ENCODE measurements around the gene WDR70.

Gene WDR70

GRCh38 chr5:37490931-37491330 lies 111.8 kb downstream of the WDR70 start:
- Histone ChIP-seq H2BK120ac (ENCODE audit: low read depth, low read length) (no peak overlapping the region), H3K79me1 (ENCODE audit: low read length) (no peaks in the 10 kb centered on the region), H4K5ac (ENCODE audit: low read length) (no peak overlapping the region), H2BK15ac (replicated peaks; ENCODE audit: low read depth) (no peak overlapping the region), H3K79me2 (ENCODE audit: control insufficient read depth, insufficient read depth, low read length) (no peaks in the 10 kb centered on the region), H3K36me3 (ENCODE audit: control insufficient read depth, insufficient read depth, low read length) (no peaks in the 10 kb centered on the region), H3K23ac (ENCODE audit: low read length) (no peak overlapping the region), H3K4me3 (ENCODE audit: low read length) (no peak overlapping the region), H3K56ac (ENCODE audit: low read length) (no peak overlapping the region), H2BK5ac (ENCODE audit: low read length) (no peak overlapping the region), H3K4me2 (ENCODE audit: low read length) (no peak overlapping the region), H3K27ac (ENCODE audit: low read depth, low read length) (no peak overlapping the region), H2AK5ac (ENCODE audit: low read length) (no peak overlapping the region), H3K4me1 (ENCODE audit: control insufficient read depth, low read depth, low read length) (no peaks in the 10 kb centered on the region), H4K8ac (ENCODE audit: low read depth, low read length) (no peak overlapping the region), H3K4ac (ENCODE audit: low read depth, low read length) (no peak overlapping the region), H3K18ac (ENCODE audit: low read length) (no peak overlapping the region), H3K27me3 (ENCODE audit: insufficient read depth, low read length, poor library complexity) (no peaks in the 10 kb centered on the region), H3K9ac (ENCODE audit: low read length) (no peak overlapping the region)
- no peak for DNase-seq
- no CpG with 5 or more reads among the region's 2 CpGs for WGBS (ENCODE audit: extremely low coverage, insufficient coverage, low lambda C conversion rate)

- DNase-seq, result no peak
- WGBS (ENCODE audit: extremely low coverage, insufficient coverage, low lambda C conversion rate), result no CpG with 5 or more reads among the region's 2 CpGs
- Histone ChIP-seq H4K8ac (ENCODE audit: low read depth, low read length) (no peak overlapping the region), H3K4me2 (ENCODE audit: low read length) (no peak overlapping the region), H3K56ac (ENCODE audit: low read length) (no peak overlapping the region), H2BK5ac (ENCODE audit: low read length) (no peak overlapping the region), H3K4me1 (ENCODE audit: control insufficient read depth, low read depth, low read length) (no peaks in the 10 kb centered on the region), H3K27me3 (ENCODE audit: insufficient read depth, low read length, poor library complexity) (no peaks in the 10 kb centered on the region), H2BK15ac (replicated peaks; ENCODE audit: low read depth) (no peak overlapping the region), H3K4ac (ENCODE audit: low read depth, low read length) (no peak overlapping the region), H3K79me2 (ENCODE audit: control insufficient read depth, insufficient read depth, low read length) (no peaks in the 10 kb centered on the region), H3K27ac (ENCODE audit: low read depth, low read length) (no peak overlapping the region), H3K36me3 (ENCODE audit: control insufficient read depth, insufficient read depth, low read length) (no peaks in the 10 kb centered on the region), H4K5ac (ENCODE audit: low read length) (no peak overlapping the region), H3K18ac (ENCODE audit: low read length) (no peak overlapping the region), H3K79me1 (ENCODE audit: low read length) (no peaks in the 10 kb centered on the region), H3K23ac (ENCODE audit: low read length) (no peak overlapping the region), H2BK120ac (ENCODE audit: low read depth, low read length) (no peak overlapping the region), H3K4me3 (ENCODE audit: low read length) (no peak overlapping the region), H3K9ac (ENCODE audit: low read length) (no peak overlapping the region), H2AK5ac (ENCODE audit: low read length) (no peak overlapping the region)
Observed at GRCh38 chr5:37492778-37493555, 113.8 kb downstream of the WDR70 start.

GRCh38 chr5:37494756-37495155 lies 115.6 kb downstream of the WDR70 start:
- no peak overlapping the region for H3K56ac ChIP-seq (ENCODE audit: low read length)

GRCh38 chr5:37495210-37495609 lies 116.1 kb downstream of the WDR70 start:
- Histone ChIP-seq H3K56ac (ENCODE audit: low read length) (no peak overlapping the region), H3K4me1 (ENCODE audit: control insufficient read depth, low read depth, low read length) (no peaks in the 10 kb centered on the region), H2AK5ac (ENCODE audit: low read length) (no peak overlapping the region), H2BK5ac (ENCODE audit: low read length) (no peak overlapping the region), H3K9ac (ENCODE audit: low read length) (no peak overlapping the region), H3K23ac (ENCODE audit: low read length) (no peak overlapping the region), H2BK15ac (replicated peaks; ENCODE audit: low read depth) (no peak overlapping the region), H4K5ac (ENCODE audit: low read length) (no peak overlapping the region), H3K18ac (ENCODE audit: low read length) (no peak overlapping the region), H3K4ac (ENCODE audit: low read depth, low read length) (no peak overlapping the region), H2BK120ac (ENCODE audit: low read depth, low read length) (no peak overlapping the region), H3K4me2 (ENCODE audit: low read length) (no peak overlapping the region), H3K36me3 (ENCODE audit: control insufficient read depth, insufficient read depth, low read length) (no peaks in the 10 kb centered on the region), H3K79me1 (ENCODE audit: low read length) (no peaks in the 10 kb centered on the region), H3K27ac (ENCODE audit: low read depth, low read length) (no peak overlapping the region), H3K79me2 (ENCODE audit: control insufficient read depth, insufficient read depth, low read length) (no peaks in the 10 kb centered on the region), H3K27me3 (ENCODE audit: insufficient read depth, low read length, poor library complexity) (no peaks in the 10 kb centered on the region), H4K8ac (ENCODE audit: low read depth, low read length) (no peak overlapping the region), H3K4me3 (ENCODE audit: low read length) (no peak overlapping the region)
- WGBS (ENCODE audit: extremely low coverage, insufficient coverage, low lambda C conversion rate), result no CpG with 5 or more reads among the region's 2 CpGs
- DNase-seq, result peak; percentile 14

More at GRCh38 chr5:37494756-37495155, 115.6 kb downstream of the WDR70 start:
- Histone ChIP-seq H3K4me2 (ENCODE audit: low read length) (no peak overlapping the region), H3K4me3 (ENCODE audit: low read length) (no peak overlapping the region), H3K36me3 (ENCODE audit: control insufficient read depth, insufficient read depth, low read length) (no peaks in the 10 kb centered on the region), H2BK120ac (ENCODE audit: low read depth, low read length) (no peak overlapping the region), H3K27ac (ENCODE audit: low read depth, low read length) (no peak overlapping the region), H3K79me1 (ENCODE audit: low read length) (no peaks in the 10 kb centered on the region), H3K4ac (ENCODE audit: low read depth, low read length) (no peak overlapping the region), H2BK15ac (replicated peaks; ENCODE audit: low read depth) (no peak overlapping the region), H4K8ac (ENCODE audit: low read depth, low read length) (no peak overlapping the region), H2BK5ac (ENCODE audit: low read length) (no peak overlapping the region), H3K4me1 (ENCODE audit: control insufficient read depth, low read depth, low read length) (no peaks in the 10 kb centered on the region), H3K27me3 (ENCODE audit: insufficient read depth, low read length, poor library complexity) (no peaks in the 10 kb centered on the region), H2AK5ac (ENCODE audit: low read length) (no peak overlapping the region), H3K9ac (ENCODE audit: low read length) (no peak overlapping the region), H3K79me2 (ENCODE audit: control insufficient read depth, insufficient read depth, low read length) (no peaks in the 10 kb centered on the region), H3K18ac (ENCODE audit: low read length) (no peak overlapping the region), H3K23ac (ENCODE audit: low read length) (no peak overlapping the region), H4K5ac (ENCODE audit: low read length) (no peak overlapping the region)
- no peak for DNase-seq

- H3K36me3 ChIP-seq (ENCODE audit: control insufficient read depth, insufficient read depth, low read length), result no peaks in the 10 kb centered on the region
- H3K9ac ChIP-seq (ENCODE audit: low read length), result no peak overlapping the region
- no peak for DNase-seq
- no peaks in the 10 kb centered on the region for H3K79me2 ChIP-seq (ENCODE audit: control insufficient read depth, insufficient read depth, low read length)
- no peak overlapping the region for H3K27ac ChIP-seq (ENCODE audit: low read depth, low read length)
- WGBS (ENCODE audit: extremely low coverage, insufficient coverage, low lambda C conversion rate), result no CpG with 5 or more reads among the region's 3 CpGs
- H2BK5ac ChIP-seq (ENCODE audit: low read length), result no peak overlapping the region
- H4K5ac ChIP-seq (ENCODE audit: low read length), result no peak overlapping the region
- H3K23ac ChIP-seq (ENCODE audit: low read length), result no peak overlapping the region
- no peak overlapping the region for H2BK120ac ChIP-seq (ENCODE audit: low read depth, low read length)
- H3K79me1 ChIP-seq (ENCODE audit: low read length), result no peaks in the 10 kb centered on the region
- H3K4me3 ChIP-seq (ENCODE audit: low read length), result no peak overlapping the region
- H3K27me3 ChIP-seq (ENCODE audit: insufficient read depth, low read length, poor library complexity), result no peaks in the 10 kb centered on the region
- no peak overlapping the region for H2AK5ac ChIP-seq (ENCODE audit: low read length)
- no peak overlapping the region for H3K4me2 ChIP-seq (ENCODE audit: low read length)
- no peak overlapping the region for H2BK15ac ChIP-seq (replicated peaks; ENCODE audit: low read depth)
- H3K4me1 ChIP-seq (ENCODE audit: control insufficient read depth, low read depth, low read length), result no peaks in the 10 kb centered on the region
- H3K4ac ChIP-seq (ENCODE audit: low read depth, low read length), result no peak overlapping the region
- H3K56ac ChIP-seq (ENCODE audit: low read length), result no peak overlapping the region
- H3K18ac ChIP-seq (ENCODE audit: low read length), result no peak overlapping the region
- H4K8ac ChIP-seq (ENCODE audit: low read depth, low read length), result no peak overlapping the region
Observed at GRCh38 chr5:37495668-37496347, 116.7 kb downstream of the WDR70 start.
